ENCODE measurements around the gene ZSCAN22. TPM values are rescaled to one million over a fixed set of nuclear protein-coding genes. Genes with fewer than 3 reads are reported as not detected.
"Not testable (repeated sequence)": the region's sequence is repeated elsewhere in the genome, so short reads cannot be mapped to it uniquely, and the experiment has no call there.

Gene ZSCAN22
- total RNA-seq, 1 donor from 2014 or later = 3.9 TPM

GRCh38 chr19:58367698-58368454 lies 41.1 kb downstream of the ZSCAN22 start:
- intact Hi-C loops (cut with DNase I) = no loop called here
- Histone ChIP-seq H3K4me3 (no peak overlapping the region), H3K36me3 (no peaks in the 10 kb centered on the region), H3K27me3 (no peaks in the 10 kb centered on the region), H3K27ac (no peak overlapping the region), H3K9me3 (no peaks in the 10 kb centered on the region), H3K4me1 (peaks cover 6% of the 10 kb centered on the region)
- DNase-seq (ENCODE audit: extremely low spot score in 2 of 2) = no peak
- TF ChIP-seq POLR2A (IDR thresholded peaks at IDR 0.05) (no peak), CTCF (IDR thresholded peaks at IDR 0.05) (no peak), POLR2AphosphoS5 (IDR thresholded peaks at IDR 0.05; ENCODE audit: insufficient read depth in 1 of 2, low read depth in 1 of 2) (no peak)

GRCh38 chr19:58368561-58369360 lies 42.0 kb downstream of the ZSCAN22 start:
- intact Hi-C loops (cut with DNase I) = no loop called here
- H3K4me3 ChIP-seq = no peak overlapping the region
- H3K36me3 ChIP-seq = no peaks in the 10 kb centered on the region
- H3K27ac ChIP-seq = no peak overlapping the region
- TF ChIP-seq POLR2A (IDR thresholded peaks at IDR 0.05) = no peak
- TF ChIP-seq CTCF (IDR thresholded peaks at IDR 0.05) = no peak
- TF ChIP-seq POLR2AphosphoS5 (IDR thresholded peaks at IDR 0.05; ENCODE audit: insufficient read depth in 1 of 2, low read depth in 1 of 2) = no peak
- no peaks in the 10 kb centered on the region for H3K9me3 ChIP-seq
- no peak for DNase-seq (ENCODE audit: extremely low spot score in 2 of 2)
- H3K27me3 ChIP-seq = no peaks in the 10 kb centered on the region
- H3K4me1 ChIP-seq = no peaks in the 10 kb centered on the region

GRCh38 chr19:58372311-58373133 lies 45.7 kb downstream of the ZSCAN22 start:
- Histone ChIP-seq H3K4me1 (no peaks in the 10 kb centered on the region), H3K27me3 (no peaks in the 10 kb centered on the region), H3K27ac (no peak overlapping the region), H3K9me3 (no peaks in the 10 kb centered on the region), H3K36me3 (no peaks in the 10 kb centered on the region), H3K4me3 (no peak overlapping the region)
- intact Hi-C loops (cut with DNase I) = no loop called here
- DNase-seq (ENCODE audit: extremely low spot score in 2 of 2) = no peak
- TF ChIP-seq CTCF (IDR thresholded peaks at IDR 0.05) (no peak), POLR2AphosphoS5 (IDR thresholded peaks at IDR 0.05; ENCODE audit: insufficient read depth in 1 of 2, low read depth in 1 of 2) (no peak), POLR2A (IDR thresholded peaks at IDR 0.05) (no peak)

GRCh38 chr19:58374200-58374599 lies 47.4 kb downstream of the ZSCAN22 start:
- Histone ChIP-seq H3K4me3 (no peak overlapping the region), H3K36me3 (no peaks in the 10 kb centered on the region), H3K27ac (no peak overlapping the region), H3K4me1 (no peaks in the 10 kb centered on the region), H3K27me3 (no peaks in the 10 kb centered on the region), H3K9me3 (no peaks in the 10 kb centered on the region)
- TF ChIP-seq POLR2A (IDR thresholded peaks at IDR 0.05) (no peak), POLR2AphosphoS5 (IDR thresholded peaks at IDR 0.05; ENCODE audit: insufficient read depth in 1 of 2, low read depth in 1 of 2) (no peak), CTCF (IDR thresholded peaks at IDR 0.05) (no peak)
- intact Hi-C loops (cut with DNase I) = no loop called here
- no peak for DNase-seq (ENCODE audit: extremely low spot score in 2 of 2)

GRCh38 chr19:58376724-58377123 lies 49.9 kb downstream of the ZSCAN22 start:
- H3K27me3 ChIP-seq; H3K36me3 ChIP-seq; H3K27ac ChIP-seq; intact Hi-C loops (cut with DNase I); H3K9me3 ChIP-seq; DNase-seq (ENCODE audit: extremely low spot score in 2 of 2); H3K4me3 ChIP-seq: not testable (repeated sequence)
- H3K4me1 ChIP-seq = peaks cover 15% of the 10 kb centered on the region

Data from vagina (tissue), 2 donors.